A549 (cell line): ENCODE results near the gene POMT2.

Experiments used
- BHLHE40 ChIP-seq: IDR thresholded peaks from 2 replicates; pipeline ENCODE4 v1.6.1; 2012; ENCODE audit warnings: low read depth, low read length, inconsistent platforms
- CBX8 ChIP-seq: fragments of 200-600 bp; sonication (generic); IDR thresholded peaks from 2 replicates; pipeline ENCODE4 v1.6.1; 2016
- GATA3 ChIP-seq: IDR thresholded peaks from 2 replicates; pipeline ENCODE4 v1.6.1; 2012; ENCODE audit warnings: borderline replicate concordance
- KDM1A ChIP-seq: fragments of 200-600 bp; sonication (generic); IDR thresholded peaks from 2 replicates; pipeline ENCODE4 v1.6.1; 2016; ENCODE audit warnings: low read depth, mild to moderate bottlenecking
- KDM5A ChIP-seq: fragments of 200-600 bp; sonication (generic); IDR thresholded peaks from 2 replicates; pipeline ENCODE4 v1.6.1; 2016; ENCODE audit warnings: antibody characterized with exemption, mild to moderate bottlenecking
- MAFK ChIP-seq: fragments of 450-650 bp; IDR thresholded peaks from 2 replicates; pipeline ENCODE4 v1.6.1; 2014; ENCODE audit not compliant: partially characterized antibody
- NR3C1 ChIP-seq: fragments of >200 bp; sonication (Bioruptor Twin); formaldehyde crosslinking; IDR thresholded peaks from 3 replicates; pipeline ENCODE4 v1.6.1; 2017
- POLR2A ChIP-seq: IDR thresholded peaks from 2 replicates; pipeline ENCODE4 v1.6.1; 2012; ENCODE audit warnings: mild to moderate bottlenecking, low read length
- RAD21 ChIP-seq, 2 experiments: fragments of >200 bp in 1 of 2; sonication (Bioruptor Twin) in 1 of 2; formaldehyde crosslinking in 1 of 2; IDR thresholded peaks in 1 of 2; conservative IDR thresholded peaks in 1 of 2; 2 replicates in 1 of 2; 3 replicates in 1 of 2; pipeline ENCODE4 v1.6.1; 2012 to 2018; ENCODE audit warnings: inconsistent platforms in 1 of 2
- TF ChIP-seq, protein P1 (sequence below): fragments of 200-600 bp; sonication (generic); IDR thresholded peaks from 2 replicates; pipeline ENCODE4 v1.6.1; 2016; ENCODE audit warnings: antibody characterized with exemption, mild to moderate bottlenecking, moderate library complexity
- TF ChIP-seq, protein P2 (sequence below): fragments of >200 bp; sonication (Bioruptor Twin); formaldehyde crosslinking; IDR thresholded peaks from 3 replicates; pipeline ENCODE4 v1.5.1; 2016
- TF ChIP-seq, protein P3 (sequence below): fragments of 250-450 bp; sonication (Bioruptor Pico); IDR thresholded peaks from 2 replicates; pipeline ENCODE4 v1.5.0; 2021; ENCODE audit warnings: mild to moderate bottlenecking, moderate library complexity, borderline replicate concordance

DNA sequence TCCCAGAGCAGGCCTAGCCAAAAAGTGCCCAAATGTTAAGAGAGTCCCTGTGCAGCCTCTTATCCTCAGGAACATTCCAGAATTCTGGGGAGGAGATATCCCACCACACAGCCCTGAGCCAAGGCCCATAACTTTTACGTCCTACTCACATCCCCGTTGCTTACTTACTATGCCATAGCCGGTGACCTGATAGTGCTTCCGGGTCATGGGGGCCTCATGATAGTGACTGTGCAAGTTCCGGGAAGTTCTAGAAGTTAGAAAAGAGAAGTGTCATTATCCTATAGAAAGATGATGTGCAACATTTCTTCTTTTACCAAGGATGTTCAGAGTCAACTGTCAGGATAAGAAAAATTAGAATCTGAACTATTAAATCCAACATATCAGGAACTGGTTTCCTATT lies 34.1 kb downstream of the POMT2 start:
- TF ChIP-seq POLR2A (no peak), KDM5A (no peak), GATA3 (no peak), RAD21 (conservative IDR thresholded peaks at IDR 0.05 in 1 of 2, IDR thresholded peaks at IDR 0.05 in 1 of 2) (no peak), MAFK (no peak), KDM1A (no peak), BHLHE40 (no peak), CBX8 (no peak), NR3C1 (no peak)
- TF ChIP-seq, protein P1, sequence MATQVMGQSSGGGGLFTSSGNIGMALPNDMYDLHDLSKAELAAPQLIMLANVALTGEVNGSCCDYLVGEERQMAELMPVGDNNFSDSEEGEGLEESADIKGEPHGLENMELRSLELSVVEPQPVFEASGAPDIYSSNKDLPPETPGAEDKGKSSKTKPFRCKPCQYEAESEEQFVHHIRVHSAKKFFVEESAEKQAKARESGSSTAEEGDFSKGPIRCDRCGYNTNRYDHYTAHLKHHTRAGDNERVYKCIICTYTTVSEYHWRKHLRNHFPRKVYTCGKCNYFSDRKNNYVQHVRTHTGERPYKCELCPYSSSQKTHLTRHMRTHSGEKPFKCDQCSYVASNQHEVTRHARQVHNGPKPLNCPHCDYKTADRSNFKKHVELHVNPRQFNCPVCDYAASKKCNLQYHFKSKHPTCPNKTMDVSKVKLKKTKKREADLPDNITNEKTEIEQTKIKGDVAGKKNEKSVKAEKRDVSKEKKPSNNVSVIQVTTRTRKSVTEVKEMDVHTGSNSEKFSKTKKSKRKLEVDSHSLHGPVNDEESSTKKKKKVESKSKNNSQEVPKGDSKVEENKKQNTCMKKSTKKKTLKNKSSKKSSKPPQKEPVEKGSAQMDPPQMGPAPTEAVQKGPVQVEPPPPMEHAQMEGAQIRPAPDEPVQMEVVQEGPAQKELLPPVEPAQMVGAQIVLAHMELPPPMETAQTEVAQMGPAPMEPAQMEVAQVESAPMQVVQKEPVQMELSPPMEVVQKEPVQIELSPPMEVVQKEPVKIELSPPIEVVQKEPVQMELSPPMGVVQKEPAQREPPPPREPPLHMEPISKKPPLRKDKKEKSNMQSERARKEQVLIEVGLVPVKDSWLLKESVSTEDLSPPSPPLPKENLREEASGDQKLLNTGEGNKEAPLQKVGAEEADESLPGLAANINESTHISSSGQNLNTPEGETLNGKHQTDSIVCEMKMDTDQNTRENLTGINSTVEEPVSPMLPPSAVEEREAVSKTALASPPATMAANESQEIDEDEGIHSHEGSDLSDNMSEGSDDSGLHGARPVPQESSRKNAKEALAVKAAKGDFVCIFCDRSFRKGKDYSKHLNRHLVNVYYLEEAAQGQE, result no peak
- TF ChIP-seq, protein P2, sequence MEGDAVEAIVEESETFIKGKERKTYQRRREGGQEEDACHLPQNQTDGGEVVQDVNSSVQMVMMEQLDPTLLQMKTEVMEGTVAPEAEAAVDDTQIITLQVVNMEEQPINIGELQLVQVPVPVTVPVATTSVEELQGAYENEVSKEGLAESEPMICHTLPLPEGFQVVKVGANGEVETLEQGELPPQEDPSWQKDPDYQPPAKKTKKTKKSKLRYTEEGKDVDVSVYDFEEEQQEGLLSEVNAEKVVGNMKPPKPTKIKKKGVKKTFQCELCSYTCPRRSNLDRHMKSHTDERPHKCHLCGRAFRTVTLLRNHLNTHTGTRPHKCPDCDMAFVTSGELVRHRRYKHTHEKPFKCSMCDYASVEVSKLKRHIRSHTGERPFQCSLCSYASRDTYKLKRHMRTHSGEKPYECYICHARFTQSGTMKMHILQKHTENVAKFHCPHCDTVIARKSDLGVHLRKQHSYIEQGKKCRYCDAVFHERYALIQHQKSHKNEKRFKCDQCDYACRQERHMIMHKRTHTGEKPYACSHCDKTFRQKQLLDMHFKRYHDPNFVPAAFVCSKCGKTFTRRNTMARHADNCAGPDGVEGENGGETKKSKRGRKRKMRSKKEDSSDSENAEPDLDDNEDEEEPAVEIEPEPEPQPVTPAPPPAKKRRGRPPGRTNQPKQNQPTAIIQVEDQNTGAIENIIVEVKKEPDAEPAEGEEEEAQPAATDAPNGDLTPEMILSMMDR, result no peak
- TF ChIP-seq, protein P3, sequence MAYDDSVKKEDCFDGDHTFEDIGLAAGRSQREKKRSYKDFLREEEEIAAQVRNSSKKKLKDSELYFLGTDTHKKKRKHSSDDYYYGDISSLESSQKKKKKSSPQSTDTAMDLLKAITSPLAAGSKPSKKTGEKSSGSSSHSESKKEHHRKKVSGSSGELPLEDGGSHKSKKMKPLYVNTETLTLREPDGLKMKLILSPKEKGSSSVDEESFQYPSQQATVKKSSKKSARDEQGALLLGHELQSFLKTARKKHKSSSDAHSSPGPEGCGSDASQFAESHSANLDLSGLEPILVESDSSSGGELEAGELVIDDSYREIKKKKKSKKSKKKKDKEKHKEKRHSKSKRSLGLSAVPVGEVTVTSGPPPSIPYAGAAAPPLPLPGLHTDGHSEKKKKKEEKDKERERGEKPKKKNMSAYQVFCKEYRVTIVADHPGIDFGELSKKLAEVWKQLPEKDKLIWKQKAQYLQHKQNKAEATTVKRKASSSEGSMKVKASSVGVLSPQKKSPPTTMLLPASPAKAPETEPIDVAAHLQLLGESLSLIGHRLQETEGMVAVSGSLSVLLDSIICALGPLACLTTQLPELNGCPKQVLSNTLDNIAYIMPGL (CRISPR knock-in tag), result no peak
